GM23248 (cell line): ENCODE data around the gene ADAMTS9.

Experiments used
- EZH2 ChIP-seq: fragments of 200-600 bp; sonication (generic); IDR thresholded peaks from 2 replicates; pipeline ENCODE4 v1.6.1; 2018; ENCODE audit warnings: antibody characterized with exemption, mild to moderate bottlenecking; ENCODE audit not compliant: insufficient read depth, poor library complexity, severe bottlenecking
- EZH2phosphoT487 ChIP-seq: fragments of 200-600 bp; sonication (generic); IDR thresholded peaks from 2 replicates; pipeline ENCODE4 v1.6.1; 2018; ENCODE audit warnings: antibody characterized with exemption, moderate library complexity, mild to moderate bottlenecking, low read depth; ENCODE audit not compliant: insufficient read depth

- no peak for TF ChIP-seq EZH2
- no peak for TF ChIP-seq EZH2phosphoT487
These were observed 172.9 kb downstream of the ADAMTS9 start for GRCh38 chr3:64514889-64515288.
